Colon (tissue), 2 donors: ENCODE measurements around the gene COG6.

ENCODE experiments used
- FAIRE-seq: peaks from 2 replicates; lab custom pipeline; 2012; peaks lifted over from hg19 to GRCh38; lab: Jason Lieb, UNC
- donor health status: control.
- donor health status: control.

The COG6 gene

DNA sequence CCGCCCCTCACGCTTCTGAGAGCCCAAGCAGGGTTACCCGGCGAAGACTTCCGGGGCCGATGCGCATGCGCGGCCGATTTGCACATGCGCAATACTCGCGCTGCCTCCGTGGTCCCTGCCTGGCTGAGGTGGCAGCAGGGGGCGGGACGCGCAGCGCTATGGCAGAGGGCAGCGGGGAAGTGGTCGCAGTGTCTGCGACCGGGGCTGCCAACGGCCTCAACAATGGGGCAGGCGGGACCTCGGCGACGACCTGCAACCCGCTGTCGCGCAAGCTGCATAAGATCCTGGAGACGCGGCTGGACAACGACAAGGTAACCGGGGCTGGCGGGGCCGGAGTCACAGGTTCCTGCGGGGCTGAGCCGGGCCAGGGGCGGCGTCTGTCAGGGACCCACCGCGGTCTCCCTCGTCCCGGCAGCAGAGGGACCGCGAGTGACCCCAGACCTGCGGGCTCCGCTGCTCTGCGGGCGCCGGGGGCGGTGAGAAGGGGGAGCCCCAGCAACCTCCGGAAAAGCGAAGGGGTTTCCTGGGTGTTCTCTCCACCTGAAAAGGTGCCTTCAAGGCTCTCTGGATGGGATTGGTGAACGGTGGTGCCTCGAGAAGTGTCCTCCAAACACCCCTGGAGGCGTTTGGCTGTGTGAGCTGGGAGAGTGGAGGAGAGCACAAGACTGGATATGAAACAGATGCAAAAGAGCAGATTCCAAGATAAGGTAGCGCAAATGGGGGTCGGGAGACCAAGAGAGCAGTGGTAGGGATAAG, at the start of gene COG6:
Gene COG6, plus strand, starts transcription at position 94 of the 756 bp plus-strand sequence. Its CDS starts 65 bp downstream, at position 159.
- FAIRE-seq, result no peak

DNA sequence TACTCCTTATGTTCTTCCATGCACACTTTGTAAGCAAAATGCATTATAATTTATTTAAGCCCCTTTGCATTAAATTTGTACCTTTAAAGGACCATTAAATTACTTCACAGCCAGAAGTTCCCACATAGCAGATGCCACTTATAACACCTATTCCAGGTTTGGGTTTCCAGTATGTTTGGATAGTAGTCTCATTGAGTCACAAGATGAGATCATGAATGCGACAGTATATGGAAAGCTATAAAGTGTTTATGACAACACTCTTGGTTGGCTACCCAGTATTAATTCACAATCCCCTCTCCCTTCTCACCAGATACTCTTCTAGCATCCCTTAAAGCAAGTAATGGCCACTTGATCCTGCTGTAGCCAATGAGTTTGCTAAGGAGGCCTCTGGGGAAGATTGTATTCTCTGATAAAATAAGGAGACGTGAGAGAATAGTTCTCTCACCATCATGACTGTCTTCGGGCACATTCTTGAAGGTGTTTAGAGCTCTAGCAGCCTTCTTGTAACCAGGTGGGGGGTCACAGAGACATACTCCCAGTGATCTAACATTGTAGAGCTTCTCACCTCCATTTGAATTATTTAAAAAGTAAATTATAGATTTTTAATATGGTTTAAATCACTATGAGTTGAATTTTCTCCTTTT, 49.7 kb upstream of the COG6 start:
- FAIRE-seq, result no peak

DNA sequence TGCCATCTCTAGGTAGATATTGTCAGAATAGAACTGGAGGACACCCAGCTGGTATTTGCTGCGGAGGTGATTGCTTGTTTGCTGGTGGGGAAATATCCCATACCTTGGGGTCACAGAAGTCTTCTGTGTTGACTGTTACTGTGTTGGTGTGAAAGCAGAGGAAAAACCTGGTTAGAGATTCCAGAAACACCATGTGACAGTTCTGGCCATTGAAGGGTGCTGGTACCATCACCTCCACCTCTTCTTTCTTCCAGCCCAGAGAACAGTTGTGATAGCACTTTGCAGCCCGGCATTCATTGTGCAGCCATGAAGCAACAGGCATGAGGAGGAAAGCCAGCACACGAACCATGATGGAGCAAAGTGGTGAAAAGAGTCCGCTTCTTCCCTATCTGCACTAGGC, 47.6 kb upstream of the COG6 start:
- no peak for FAIRE-seq

DNA sequence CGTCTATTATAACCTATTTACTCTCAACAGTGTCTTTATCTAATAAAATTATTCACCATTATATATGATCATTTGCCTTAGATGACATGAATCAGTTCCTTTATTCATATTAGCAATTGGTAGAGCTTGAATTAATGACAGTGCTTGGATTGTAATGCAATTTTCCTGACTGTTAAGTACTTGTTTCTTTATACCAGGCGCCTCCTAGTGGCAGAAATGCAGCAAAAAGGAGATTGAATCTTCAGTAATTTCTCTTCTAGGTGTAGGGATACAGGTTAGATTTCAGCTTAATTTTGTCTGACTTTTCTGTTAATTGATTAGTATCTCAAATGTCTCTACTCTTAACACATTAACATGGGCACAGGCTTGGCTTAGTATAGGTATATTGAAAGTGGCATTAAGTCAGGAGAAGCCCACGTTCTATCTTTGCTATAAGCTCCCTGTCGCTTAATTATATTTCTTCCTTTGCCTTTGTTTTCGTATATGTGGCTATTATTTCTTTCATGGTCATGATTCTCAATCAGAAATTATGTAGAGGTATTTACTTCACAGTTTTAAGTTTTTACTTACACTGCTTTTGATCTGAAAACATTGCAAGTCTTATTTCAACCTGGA, 43.3 kb upstream of the COG6 start:
- FAIRE-seq, result peak; percentile 24

DNA sequence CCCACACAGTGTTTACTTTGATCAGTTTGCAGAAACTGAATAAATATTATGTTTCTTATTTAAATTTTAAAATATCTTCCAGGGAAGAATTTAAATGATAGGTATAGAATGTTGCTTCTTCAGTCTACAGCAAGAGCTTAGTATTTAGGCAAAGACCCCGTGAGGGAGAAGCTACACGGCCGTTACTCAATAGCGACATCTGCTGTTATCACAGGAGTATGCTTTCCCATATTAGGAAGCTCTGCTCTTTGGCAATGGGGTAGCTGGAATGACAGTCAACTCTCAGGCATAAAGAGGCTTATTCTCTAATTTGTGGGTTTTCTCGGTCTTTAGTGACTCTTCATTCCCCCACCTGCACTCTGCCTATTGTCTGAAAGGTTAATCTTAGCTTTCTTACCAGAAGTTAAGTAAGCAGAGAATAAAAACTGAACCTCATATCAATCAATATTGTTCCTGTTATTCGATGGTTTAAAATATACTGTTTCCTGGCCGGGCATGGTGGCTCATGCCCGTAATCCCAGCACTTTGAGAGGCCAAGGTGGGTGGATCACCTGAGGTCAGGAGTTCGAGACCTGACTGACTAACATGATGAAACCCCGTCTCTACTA, 39.3 kb upstream of the COG6 start:
- FAIRE-seq, result no peak

DNA sequence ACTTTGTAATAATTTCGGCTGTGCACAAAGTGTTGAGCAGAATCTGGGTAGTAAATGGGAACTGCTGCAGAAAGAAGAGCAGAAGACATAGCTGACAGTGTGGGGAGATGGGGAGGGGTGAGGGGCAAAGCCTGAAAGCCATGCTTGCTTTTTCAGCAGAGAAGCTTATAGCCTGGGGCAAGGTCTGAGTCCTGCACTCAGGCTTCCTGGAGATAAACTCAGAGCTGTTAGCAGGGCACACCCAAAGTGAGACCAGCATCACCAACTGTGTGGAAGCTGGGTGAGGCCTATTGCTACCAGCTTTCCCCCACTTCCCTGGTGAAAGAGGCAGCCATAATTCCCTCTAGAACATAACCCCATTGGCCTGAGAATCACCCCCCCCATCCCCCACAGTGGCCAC, 36.9 kb upstream of the COG6 start:
- no peak for FAIRE-seq

DNA sequence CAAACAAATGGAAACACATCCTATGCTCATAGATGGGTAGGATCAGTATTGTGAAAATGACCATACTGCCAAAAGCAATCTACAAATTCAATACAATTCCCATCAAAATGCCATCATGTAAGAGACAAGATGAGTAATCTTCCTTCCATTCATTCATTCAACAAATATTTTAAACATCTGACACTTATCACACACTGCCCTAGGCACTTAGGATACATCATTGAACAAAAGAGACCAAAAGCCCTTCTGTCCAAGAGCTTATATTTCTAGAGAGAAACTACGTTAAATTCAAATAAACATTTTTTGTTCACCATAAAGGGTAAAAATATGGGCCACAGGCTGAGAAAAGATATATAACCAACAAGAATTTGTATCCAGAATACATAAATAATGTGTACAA, 32.0 kb upstream of the COG6 start:
- no peak for FAIRE-seq

DNA sequence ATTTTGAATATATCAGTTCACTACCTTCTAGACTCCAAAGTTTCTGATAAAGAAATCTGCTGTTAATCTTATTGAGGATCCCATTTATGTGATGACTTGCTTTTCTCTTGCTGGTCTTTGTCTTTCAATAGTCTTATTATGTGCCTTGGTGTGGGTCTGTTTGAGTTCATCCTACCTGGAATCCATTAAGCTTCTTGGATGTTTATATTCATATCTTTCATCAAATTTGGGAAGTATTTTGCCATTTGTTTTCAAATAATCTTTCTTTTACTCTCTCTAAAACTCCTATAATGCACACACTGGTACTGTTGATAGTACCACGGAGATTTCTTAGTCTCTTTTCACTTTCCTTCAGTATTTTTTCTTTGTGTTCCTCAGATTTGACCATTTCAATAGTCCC, 24.2 kb upstream of the COG6 start:
- FAIRE-seq, result no peak

DNA sequence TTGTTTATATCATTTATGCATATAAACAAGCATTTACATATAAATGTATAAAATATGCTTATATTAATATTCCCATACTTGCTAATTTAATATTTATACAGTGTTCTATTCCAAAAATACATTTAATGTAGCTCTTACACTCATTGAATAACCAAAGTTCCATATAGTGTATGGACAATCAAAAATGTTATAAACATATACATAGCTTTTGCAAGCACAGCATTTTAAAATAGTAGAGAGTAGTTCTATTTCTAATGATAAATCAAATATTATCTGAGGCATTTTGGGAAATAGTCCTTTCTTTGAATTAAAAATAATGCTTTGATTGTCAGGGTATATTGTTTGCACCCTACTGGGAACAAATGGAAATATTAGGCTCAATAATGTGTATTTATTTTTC, 22.5 kb upstream of the COG6 start:
- no peak for FAIRE-seq

DNA sequence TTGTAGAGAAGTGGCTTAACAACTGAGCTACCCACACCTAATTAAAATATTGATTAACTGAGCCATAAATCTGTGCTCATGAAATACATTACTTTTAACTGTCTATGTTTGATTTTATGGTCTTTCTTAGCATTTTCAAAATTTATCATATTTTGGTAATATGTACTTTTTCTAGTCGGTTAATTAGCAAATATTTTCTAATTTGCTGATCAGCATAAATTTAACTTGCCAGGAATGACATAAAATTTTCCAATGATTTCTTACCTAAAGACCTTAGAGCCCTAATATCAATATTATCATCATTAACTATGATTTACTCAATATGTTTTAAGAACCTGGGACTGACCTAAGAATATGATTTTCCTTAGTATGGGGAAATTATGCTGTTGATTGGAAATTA, 19.9 kb upstream of the COG6 start:
- FAIRE-seq, result no peak

DNA sequence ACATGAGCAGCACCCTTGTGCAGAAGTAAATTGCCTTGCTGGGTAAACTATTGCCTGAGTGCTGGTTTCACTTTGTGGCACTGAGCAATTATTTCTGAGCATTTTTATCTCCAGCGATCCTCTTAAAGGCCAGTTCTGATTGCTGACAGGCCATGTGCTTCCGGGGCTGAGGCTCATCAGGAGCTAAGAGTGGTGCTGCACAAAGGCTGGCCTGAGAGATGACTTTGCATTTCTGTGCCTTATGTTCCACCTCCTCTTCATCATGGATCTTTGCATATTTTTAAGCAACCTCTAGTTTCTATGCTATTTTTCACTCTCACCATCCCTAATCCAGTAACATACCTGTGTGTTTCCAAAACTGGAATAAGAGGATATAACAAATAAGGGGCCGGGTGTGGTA, 17.6 kb upstream of the COG6 start:
- no peak for FAIRE-seq

DNA sequence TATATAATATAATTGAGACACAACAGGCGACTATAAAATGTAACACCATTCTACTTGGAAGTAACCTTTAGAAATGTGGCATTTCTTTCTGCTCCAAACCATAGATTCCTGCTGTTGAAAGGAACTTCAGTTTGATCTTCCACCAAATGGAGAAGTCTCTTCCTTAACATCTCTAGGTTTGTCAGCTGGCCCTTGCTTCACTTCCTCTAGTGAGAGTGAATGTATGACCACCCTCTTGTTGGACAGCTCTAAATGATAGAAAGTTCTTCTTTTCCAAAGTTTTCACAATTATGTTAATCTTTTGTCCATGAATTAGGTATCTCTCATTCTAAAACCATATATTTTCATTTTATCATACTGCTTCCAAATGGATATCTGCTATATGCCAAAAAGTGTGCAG, 13.8 kb upstream of the COG6 start:
- no peak for FAIRE-seq

DNA sequence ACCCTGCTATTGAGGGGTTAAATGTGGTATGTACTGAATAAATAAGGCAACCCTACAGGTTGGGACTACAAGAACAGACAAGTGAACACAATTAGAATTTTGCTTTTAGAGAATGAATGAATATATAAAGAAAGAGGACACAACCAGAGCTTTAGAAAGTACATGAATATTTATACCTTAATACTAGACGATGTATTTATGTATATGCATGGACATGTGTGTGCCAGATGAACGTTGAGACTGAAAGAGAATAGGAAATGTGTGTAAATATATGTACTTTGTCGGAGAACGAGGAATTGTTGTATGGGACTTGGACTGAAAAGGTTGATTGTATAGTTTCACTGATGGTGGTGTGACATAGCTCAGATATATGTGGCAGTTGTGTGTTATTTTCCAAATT, 9.3 kb upstream of the COG6 start:
- FAIRE-seq, result no peak

DNA sequence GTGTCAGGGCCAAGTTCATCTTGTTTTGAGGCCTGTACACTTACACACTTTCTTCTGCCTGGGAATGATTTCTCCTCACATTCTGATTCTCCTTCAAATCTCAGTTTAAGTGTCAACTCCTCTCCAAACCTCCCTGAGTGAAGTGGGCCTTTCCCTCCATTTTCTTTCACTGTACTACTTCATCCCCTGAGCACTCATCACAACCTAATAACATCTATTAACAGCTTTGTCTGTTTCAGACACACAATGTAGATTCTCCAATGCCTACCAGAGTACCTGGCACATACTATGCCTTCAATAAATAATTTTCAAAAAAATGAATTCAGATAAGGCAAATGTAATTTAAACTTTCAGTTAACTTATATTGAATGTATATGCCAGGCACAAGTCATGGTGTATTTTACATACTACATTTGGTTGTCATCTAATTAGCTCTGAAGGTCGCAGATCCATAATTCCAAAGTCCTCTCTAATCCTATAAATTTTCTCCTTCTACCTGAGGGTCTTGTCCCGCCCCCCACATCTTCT, 357 bp upstream of the COG6 start:
- FAIRE-seq, result no peak

DNA sequence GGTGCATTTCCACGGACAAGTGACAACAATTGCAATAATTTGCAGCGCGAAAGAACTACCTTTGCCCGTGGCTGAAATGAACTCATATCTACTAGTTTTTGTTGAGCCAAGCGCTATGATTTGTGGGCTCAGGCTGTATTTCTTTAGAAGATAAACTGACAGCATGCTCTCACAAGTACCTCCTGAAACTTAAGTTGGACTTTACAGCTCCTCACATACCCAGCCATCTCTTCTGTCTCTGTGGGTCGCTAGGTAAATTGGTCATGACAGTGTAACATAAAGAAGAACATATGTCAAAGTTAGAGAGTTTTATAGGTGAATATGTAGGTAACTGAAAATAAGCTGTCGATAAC, 839 bp downstream of the COG6 start:
- FAIRE-seq, result no peak

DNA sequence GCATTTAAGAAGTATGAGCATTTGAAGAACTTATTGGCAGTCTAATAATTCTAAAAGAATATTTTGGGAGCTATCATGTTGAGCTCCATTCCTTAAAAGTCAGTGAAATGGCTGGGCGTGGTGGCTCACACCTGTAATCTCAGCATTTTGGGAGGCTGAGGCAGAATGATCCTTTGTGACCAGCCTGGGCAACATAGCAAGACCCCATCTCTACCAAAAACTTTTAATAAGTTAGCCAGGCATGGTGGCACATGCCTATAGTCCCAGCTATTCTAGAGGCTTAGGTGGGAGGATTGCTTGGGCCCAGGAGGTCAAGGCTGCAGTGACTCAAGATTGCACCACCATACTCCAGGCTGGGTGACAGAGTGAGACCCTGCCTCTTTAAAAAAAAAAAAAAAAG, 8.0 kb downstream of the COG6 start:
- FAIRE-seq, result no peak

DNA sequence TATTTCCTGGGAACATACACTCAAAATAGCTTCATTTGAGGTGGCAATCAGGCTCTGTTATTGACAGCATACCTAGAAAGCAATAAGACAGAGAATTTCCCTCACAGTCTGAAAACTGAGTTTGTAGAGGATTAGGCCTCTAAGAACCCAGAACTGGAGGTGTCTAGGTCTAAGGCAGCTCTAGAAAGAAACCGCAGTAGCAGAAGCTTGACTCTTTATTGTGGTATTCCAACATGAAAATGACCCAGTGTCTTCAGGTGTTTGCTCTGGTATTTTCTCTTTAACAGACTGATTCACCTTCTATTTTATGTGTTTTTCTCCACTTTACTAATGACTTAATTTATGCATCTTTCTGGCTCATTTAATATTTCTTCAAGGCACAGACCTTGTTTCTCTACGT, 8.5 kb downstream of the COG6 start:
- FAIRE-seq, result no peak

DNA sequence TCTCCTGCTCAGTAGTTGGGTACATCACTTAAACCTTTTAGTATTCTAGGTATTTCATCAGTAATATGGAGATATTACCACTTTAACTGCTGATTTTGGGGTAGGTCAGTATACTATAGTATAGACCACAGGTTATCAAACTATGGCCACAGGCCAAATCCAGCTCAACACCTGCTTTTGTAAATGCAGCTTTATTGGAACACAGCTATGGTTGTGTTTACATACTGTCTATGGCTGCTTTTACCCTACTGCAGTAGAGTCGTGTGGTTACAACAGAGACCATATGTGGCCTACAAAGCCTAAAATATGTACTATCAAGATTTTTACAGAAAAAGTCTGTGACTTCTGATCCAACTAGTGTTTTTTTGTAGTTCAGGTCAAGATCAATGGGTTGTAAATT, 10.3 kb downstream of the COG6 start:
- no peak for FAIRE-seq

DNA sequence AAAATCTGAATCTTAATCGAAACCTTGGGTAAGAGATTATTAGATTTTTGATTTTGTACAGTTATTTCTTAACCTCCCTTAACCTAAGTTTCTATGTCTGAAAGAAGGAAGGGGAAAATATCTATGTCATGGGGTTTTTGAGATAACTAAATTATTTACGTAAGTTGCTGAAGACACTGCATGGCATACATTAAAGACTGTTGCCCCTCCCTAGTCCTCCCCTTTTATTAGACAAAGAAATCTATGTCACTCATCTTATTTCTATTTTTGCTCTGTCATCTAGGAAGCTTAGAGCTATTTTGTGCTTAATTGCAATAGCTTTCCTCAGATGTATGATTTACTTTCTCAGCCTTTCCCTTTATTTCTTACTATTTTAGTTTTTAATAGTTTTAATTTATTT, 15.0 kb downstream of the COG6 start:
- FAIRE-seq, result no peak

DNA sequence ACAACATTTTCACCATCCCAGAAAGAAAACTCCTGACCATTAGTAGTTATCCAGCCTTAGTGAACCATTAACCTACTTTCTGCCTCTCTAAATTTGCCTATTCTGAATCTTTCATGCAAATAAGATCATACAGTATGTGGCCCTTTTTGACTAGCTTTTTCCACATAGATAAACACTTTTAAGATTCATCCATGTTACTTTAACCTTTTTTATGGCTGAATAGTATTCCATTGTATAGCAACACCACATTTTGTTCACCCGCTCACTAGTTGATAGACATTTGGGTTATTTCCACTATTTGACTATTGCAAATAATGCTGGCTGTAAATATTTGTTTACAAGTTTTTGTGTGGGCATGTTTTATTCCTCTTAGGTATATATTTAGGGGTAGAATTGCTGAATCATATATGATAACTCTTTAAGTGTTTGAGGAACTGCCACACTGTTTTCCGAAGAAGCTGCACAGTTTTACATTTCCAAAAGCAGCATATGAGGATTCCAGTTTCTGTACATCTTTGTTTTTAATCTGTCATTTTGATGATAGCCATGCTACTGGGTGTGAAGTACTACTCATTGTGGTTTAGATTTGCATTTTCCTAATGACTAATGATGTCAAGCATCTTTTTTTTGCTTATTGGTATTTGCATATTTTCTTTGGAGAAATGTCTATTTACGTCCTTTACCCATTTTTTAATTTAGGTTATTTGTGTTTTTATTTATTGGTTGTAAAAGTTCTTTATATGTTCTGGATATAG, 17.1 kb downstream of the COG6 start:
- no peak for FAIRE-seq

DNA sequence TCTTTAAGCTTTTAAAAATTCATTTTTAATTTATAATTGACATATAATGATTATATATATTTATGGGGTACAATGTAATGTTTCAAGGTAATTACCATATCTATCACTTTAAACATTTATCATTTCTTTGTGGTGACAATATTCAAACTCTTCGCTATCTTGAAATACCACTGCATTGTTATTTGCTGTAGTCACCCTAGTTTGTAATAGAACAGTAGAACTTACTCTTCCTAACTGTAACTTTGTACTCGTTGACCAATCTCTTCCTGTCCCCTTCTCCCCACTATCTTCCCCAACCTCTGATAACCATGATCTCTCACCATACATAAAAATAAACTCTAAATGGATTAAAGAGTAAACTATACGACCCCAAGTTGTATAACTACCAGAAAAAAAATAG, 20.4 kb downstream of the COG6 start:
- FAIRE-seq, result peak; percentile 88

DNA sequence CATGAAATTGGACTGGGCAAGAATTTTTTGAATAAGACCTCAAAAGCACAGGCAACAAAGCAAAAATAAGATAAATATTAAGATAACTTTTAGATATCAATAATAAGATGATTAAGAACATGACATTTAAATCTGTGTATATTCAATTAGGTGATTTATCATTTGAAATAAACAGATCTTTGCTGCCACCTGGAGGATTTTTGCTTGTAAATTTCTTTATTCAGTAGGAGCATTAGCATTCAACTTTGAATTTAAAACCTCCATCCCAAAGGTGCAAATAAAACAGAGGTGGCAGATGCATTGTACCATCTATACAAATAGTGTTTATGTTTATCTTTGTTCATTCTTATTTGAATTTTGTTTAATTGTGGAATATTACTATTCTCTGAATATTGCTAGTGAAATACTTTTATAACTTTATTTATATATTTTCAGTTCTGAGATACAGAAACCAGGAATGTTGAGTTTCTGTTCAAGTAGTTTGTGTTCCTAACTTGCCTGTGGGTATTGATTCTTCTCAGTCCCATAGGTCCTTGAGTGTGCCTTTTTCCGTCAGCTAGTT, 20.9 kb downstream of the COG6 start:
- FAIRE-seq, result peak; percentile 61
